ENCODE measurements around the gene SSU72.
"Not testable (repeated sequence)": the region's sequence is repeated elsewhere in the genome, so short reads cannot be mapped to it uniquely, and the experiment has no call there.

The SSU72 gene

DNA sequence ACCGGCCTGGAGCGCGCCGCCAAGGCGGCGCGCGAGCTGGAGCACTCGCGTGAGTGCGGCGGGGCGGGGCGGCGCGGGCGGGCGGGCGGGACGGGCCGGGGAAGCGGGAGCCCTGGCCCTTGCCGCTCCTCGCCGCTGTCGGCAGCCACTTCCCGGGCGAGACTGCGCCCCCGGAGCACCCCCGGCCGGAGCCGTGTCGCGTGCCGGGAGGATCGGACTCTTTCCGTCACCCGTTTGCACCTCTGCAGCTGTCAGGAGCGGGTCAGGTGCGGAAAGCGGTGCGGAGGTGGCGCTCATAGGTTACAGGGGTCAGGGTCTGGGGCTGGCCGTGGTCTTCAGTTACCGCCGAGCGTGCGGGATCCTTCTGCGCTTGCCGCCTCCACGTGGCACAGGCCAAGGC lies 62.2 kb downstream of the SSU72 start:
- not testable (repeated sequence) for H3K36me3 Mint-ChIP-seq (ENCODE audit: low read depth); H3K27me3 Mint-ChIP-seq (ENCODE audit: low read depth); H3K9me3 Mint-ChIP-seq; H3K27ac Mint-ChIP-seq; H3K4me1 Mint-ChIP-seq (ENCODE audit: low read depth)
- H3K4me3 Mint-ChIP-seq, result peak overlapping the region; percentile 64

- Mint-ChIP-seq H3K9me3 (no peaks in the 10 kb centered on the region), H3K4me3 (peak within 1 kb of the TSS; percentile 90), H3K27ac (peak within 1 kb of the TSS; percentile 93), H3K36me3 (ENCODE audit: low read depth) (no peaks in the 10 kb centered on the region), H3K4me1 (ENCODE audit: low read depth) (peaks cover 15% of the 10 kb centered on the region), H3K27me3 (ENCODE audit: low read depth) (no peaks in the 10 kb centered on the region)
Observed at GRCh38 chr1:1511533-1512285, 63.0 kb downstream of the SSU72 start, which contains the start of gene ATAD3A. Gene ATAD3A (plus strand): TSS chr1:1512162. CDS start chr1:1512269, 107 bp downstream.

- H3K36me3 Mint-ChIP-seq (ENCODE audit: low read depth), result no peaks in the 10 kb centered on the region
- peak overlapping the region; percentile 93 for H3K27ac Mint-ChIP-seq
- H3K4me1 Mint-ChIP-seq (ENCODE audit: low read depth), result peaks cover 15% of the 10 kb centered on the region
- peak overlapping the region; percentile 90 for H3K4me3 Mint-ChIP-seq
- no peaks in the 10 kb centered on the region for H3K9me3 Mint-ChIP-seq
- no peaks in the 10 kb centered on the region for H3K27me3 Mint-ChIP-seq (ENCODE audit: low read depth)
Observed at GRCh38 chr1:1510912-1511532, 63.6 kb downstream of the SSU72 start.

DNA sequence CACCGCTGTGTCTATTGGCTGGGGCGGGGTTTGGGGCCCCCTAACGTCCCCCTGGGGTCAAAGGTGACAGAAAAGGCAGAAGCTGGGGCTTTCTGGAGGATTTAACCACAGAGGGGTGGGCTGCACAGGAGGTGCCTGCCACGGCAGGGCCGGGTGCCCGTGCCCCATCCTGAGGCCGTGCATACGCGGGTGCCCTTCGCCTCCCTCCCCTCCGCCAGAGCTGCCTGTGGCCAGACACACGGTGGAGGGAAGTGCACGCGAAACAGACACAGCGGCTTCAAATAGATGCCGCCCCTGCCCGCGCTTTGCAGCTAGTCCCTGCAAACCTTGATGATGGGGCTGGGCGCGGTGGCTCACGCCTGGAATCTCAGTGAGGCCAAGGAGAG lies 65.2 kb downstream of the SSU72 start:
- H3K4me3 Mint-ChIP-seq; H3K27me3 Mint-ChIP-seq (ENCODE audit: low read depth); H3K9me3 Mint-ChIP-seq; H3K36me3 Mint-ChIP-seq (ENCODE audit: low read depth); H3K27ac Mint-ChIP-seq: not testable (repeated sequence)
- peaks cover 23% of the 10 kb centered on the region for H3K4me1 Mint-ChIP-seq (ENCODE audit: low read depth)

GRCh38 chr1:1508775-1509464 lies 65.7 kb downstream of the SSU72 start:
- not testable (repeated sequence) for H3K4me3 Mint-ChIP-seq; H3K9me3 Mint-ChIP-seq; H3K36me3 Mint-ChIP-seq (ENCODE audit: low read depth); H3K27ac Mint-ChIP-seq; H3K27me3 Mint-ChIP-seq (ENCODE audit: low read depth)
- H3K4me1 Mint-ChIP-seq (ENCODE audit: low read depth), result peaks cover 23% of the 10 kb centered on the region

DNA sequence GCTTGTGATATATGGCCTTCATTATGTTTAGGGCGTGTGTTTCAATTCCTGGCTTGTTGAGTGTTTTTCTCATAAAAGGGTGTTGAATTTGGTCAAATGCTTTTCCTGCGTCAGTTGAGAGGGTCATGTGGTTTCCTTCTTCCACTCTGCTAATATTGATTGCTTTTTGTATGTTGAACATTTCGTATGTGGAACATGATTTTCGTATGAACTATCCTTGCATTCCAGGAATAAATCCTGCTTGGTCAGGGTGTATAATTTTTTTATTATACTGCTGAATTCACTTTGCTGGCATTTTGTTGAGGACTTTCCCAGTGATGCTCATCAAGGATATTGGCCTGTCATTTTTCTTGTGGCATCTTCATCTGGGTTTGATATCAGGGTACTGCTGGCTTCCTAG lies 67.4 kb downstream of the SSU72 start:
- H3K27ac Mint-ChIP-seq, result no peak overlapping the region
- H3K4me1 Mint-ChIP-seq (ENCODE audit: low read depth), result peaks cover 22% of the 10 kb centered on the region
- H3K9me3 Mint-ChIP-seq, result no peaks in the 10 kb centered on the region
- H3K4me3 Mint-ChIP-seq, result no peak overlapping the region
- no peaks in the 10 kb centered on the region for H3K36me3 Mint-ChIP-seq (ENCODE audit: low read depth)
- no peaks in the 10 kb centered on the region for H3K27me3 Mint-ChIP-seq (ENCODE audit: low read depth)

DNA sequence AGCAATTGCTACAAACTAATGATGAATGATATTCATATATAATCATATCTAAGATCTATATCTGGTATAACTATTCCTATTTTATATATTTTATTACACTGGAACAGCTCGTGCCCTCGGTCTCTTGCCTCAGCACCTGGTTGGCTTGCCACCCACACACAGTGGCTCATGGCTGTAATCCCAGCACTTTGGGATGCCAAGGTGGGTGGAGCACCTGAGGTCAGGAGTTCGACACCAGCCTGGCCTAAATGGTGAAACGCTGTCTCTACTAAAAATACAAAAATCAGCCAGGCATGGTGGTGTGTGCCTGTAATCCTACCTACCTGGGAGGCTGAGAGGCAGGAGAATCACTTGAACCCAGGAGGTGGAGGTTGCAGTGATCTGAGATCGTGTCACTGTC lies 68.9 kb downstream of the SSU72 start:
- H3K4me3 Mint-ChIP-seq; H3K9me3 Mint-ChIP-seq; H3K36me3 Mint-ChIP-seq (ENCODE audit: low read depth); H3K27me3 Mint-ChIP-seq (ENCODE audit: low read depth): not testable (repeated sequence)
- Mint-ChIP-seq H3K27ac (peak overlapping the region; percentile 70), H3K4me1 (ENCODE audit: low read depth) (peaks cover 17% of the 10 kb centered on the region)

DNA sequence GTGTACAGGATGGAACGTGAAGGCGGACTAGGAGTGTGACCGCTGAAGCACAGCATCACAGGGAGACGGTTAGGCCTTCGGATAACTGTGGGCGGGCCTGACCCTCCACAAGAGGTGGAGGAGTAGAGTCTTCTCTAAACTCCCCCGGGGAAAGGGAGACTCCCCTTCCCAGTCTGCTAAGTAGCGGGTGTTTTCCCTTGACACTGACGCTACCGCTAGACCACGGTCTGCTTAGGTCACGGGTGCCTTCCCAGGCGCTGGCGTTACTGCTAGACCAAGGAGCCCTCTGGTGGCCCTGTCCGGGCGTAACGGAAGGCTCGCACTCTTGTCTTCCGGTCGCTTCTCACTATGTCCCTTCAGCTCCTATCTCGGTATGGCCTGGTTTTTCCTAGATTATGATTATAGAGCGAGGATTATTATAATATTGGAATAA lies 69.3 kb downstream of the SSU72 start:
- peak overlapping the region; percentile 93 for H3K27ac Mint-ChIP-seq
- H3K27me3 Mint-ChIP-seq (ENCODE audit: low read depth); H3K9me3 Mint-ChIP-seq; H3K36me3 Mint-ChIP-seq (ENCODE audit: low read depth): not testable (repeated sequence)
- peak overlapping the region; percentile 80 for H3K4me3 Mint-ChIP-seq
- peaks cover 15% of the 10 kb centered on the region for H3K4me1 Mint-ChIP-seq (ENCODE audit: low read depth)

GRCh38 chr1:1504777-1505365 lies 69.8 kb downstream of the SSU72 start:
- Mint-ChIP-seq H3K4me1 (ENCODE audit: low read depth) (peaks cover 15% of the 10 kb centered on the region), H3K27ac (peak overlapping the region; percentile 93), H3K4me3 (peak overlapping the region; percentile 80)
- not testable (repeated sequence) for H3K36me3 Mint-ChIP-seq (ENCODE audit: low read depth); H3K9me3 Mint-ChIP-seq; H3K27me3 Mint-ChIP-seq (ENCODE audit: low read depth)

GRCh38 chr1:1495461-1495975 lies 79.1 kb downstream of the SSU72 start:
- not testable (repeated sequence) for H3K4me1 Mint-ChIP-seq (ENCODE audit: low read depth); H3K27me3 Mint-ChIP-seq (ENCODE audit: low read depth); H3K4me3 Mint-ChIP-seq; H3K27ac Mint-ChIP-seq
- Mint-ChIP-seq H3K36me3 (ENCODE audit: low read depth) (peaks cover 24% of the 10 kb centered on the region), H3K9me3 (peaks cover 10% of the 10 kb centered on the region)

DNA sequence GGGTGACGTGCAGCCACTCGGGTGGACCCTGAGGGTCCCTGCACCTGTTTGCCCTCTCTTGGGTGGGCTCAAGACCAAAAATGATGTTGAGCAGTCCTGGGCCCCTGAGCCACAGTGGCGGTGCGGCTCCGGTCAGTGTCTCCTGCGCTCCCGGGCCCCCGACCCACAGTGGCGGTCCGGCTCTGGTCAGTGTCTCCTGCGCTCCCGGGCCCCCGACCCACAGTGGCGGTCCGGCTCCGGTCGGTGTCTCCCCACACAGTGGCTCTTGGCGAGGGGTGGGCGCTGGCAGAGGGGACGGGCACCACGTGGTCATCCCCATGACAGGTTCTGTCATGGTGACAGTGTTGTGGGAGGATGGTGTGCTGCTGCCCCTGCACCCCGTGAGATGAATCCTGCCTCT lies 80.4 kb downstream of the SSU72 start:
- H3K27ac Mint-ChIP-seq; H3K4me3 Mint-ChIP-seq; H3K27me3 Mint-ChIP-seq (ENCODE audit: low read depth); H3K4me1 Mint-ChIP-seq (ENCODE audit: low read depth): not testable (repeated sequence)
- Mint-ChIP-seq H3K9me3 (peaks cover 10% of the 10 kb centered on the region), H3K36me3 (ENCODE audit: low read depth) (peaks cover 32% of the 10 kb centered on the region)
